Measurements from ENCODE around the gene ABLIM1.
A peak's percentile ranks its signal among the peaks of the same experiment; 100 is the strongest.

Gene ABLIM1

GRCh38 chr10:114665873-114666272 is 7.8 kb upstream of the ABLIM1 start:
- Histone ChIP-seq H3K23ac (ENCODE audit: low read length in 2 of 2) (no peak overlapping the region), H4K8ac (ENCODE audit: low read length) (no peak overlapping the region), H2AK5ac (ENCODE audit: low read length, severe bottlenecking) (no peak overlapping the region), H3K4me2 (ENCODE audit: low read length, poor library complexity, severe bottlenecking) (no peak overlapping the region), H3K4me3 (ENCODE audit: insufficient read depth in 1 of 2, low read depth in 1 of 2, low read length in 2 of 2) (no peak overlapping the region), H2BK5ac (ENCODE audit: low read depth, low read length, poor library complexity, severe bottlenecking) (no peak overlapping the region), H3K14ac (ENCODE audit: low read length in 2 of 2) (no peak overlapping the region), H2AFZ (ENCODE audit: low read depth, low read length) (no peak overlapping the region), H2BK12ac (ENCODE audit: low read length in 2 of 2) (no peak overlapping the region), H3K27me3 (ENCODE audit: control insufficient read depth in 1 of 2, insufficient read depth in 1 of 2, low read length in 2 of 2) (peaks cover 0 to 20% of the 10 kb centered on the region in 2 experiments), H3K9me3 (ENCODE audit: control insufficient read depth, low read length) (no peaks in the 10 kb centered on the region), H2BK15ac (ENCODE audit: low read depth, poor library complexity, severe bottlenecking) (no peak overlapping the region), H3K79me1 (replicated peaks; ENCODE audit: low read length, poor library complexity, severe bottlenecking) (peaks cover 8% of the 10 kb centered on the region), H3K9ac (ENCODE audit: low read length) (no peak overlapping the region), H3K36me3 (ENCODE audit: control insufficient read depth in 1 of 2, insufficient read depth in 2 of 2, low read depth in 1 of 2, low read length in 2 of 2) (no peaks in the 10 kb centered on the region), H2BK120ac (ENCODE audit: low read depth, low read length) (no peak overlapping the region), H3K18ac (ENCODE audit: low read depth in 1 of 2, low read length in 2 of 2) (no peak overlapping the region), H3K27ac (ENCODE audit: low read length, poor library complexity, severe bottlenecking) (no peak overlapping the region), H4K91ac (ENCODE audit: low read length) (no peak overlapping the region), H3K4me1 (ENCODE audit: control insufficient read depth, insufficient read depth, low read depth, low read length) (peaks cover 10% of the 10 kb centered on the region), H3K4ac (ENCODE audit: low read depth in 1 of 2, low read length in 2 of 2) (no peak overlapping the region)
- 63% methylated on average over 1 of the region's 1 CpG for WGBS
- no peak for DNase-seq

GRCh38 chr10:114665406-114665805 is 7.3 kb upstream of the ABLIM1 start:
- no peak overlapping the region for H2BK5ac ChIP-seq (ENCODE audit: low read depth, low read length, poor library complexity, severe bottlenecking)
- no peak overlapping the region for H2BK12ac ChIP-seq (ENCODE audit: low read length in 2 of 2)
- H3K14ac ChIP-seq (ENCODE audit: low read length in 2 of 2), result no peak overlapping the region
- H4K8ac ChIP-seq (ENCODE audit: low read length), result no peak overlapping the region
- no peak overlapping the region for H3K4me2 ChIP-seq (ENCODE audit: low read length, poor library complexity, severe bottlenecking)
- H3K4me1 ChIP-seq (ENCODE audit: control insufficient read depth, insufficient read depth, low read depth, low read length), result peaks cover 10% of the 10 kb centered on the region
- H2BK120ac ChIP-seq (ENCODE audit: low read depth, low read length), result no peak overlapping the region
- no peak for DNase-seq
- peaks cover 8% of the 10 kb centered on the region for H3K79me1 ChIP-seq (replicated peaks; ENCODE audit: low read length, poor library complexity, severe bottlenecking)
- no peaks in the 10 kb centered on the region for H3K9me3 ChIP-seq (ENCODE audit: control insufficient read depth, low read length)
- H3K27ac ChIP-seq (ENCODE audit: low read length, poor library complexity, severe bottlenecking), result no peak overlapping the region
- no peak overlapping the region for H3K9ac ChIP-seq (ENCODE audit: low read length)
- no peaks in the 10 kb centered on the region for H3K36me3 ChIP-seq (ENCODE audit: control insufficient read depth in 1 of 2, insufficient read depth in 2 of 2, low read depth in 1 of 2, low read length in 2 of 2)
- no peak overlapping the region for H3K4me3 ChIP-seq (ENCODE audit: insufficient read depth in 1 of 2, low read depth in 1 of 2, low read length in 2 of 2)
- H3K4ac ChIP-seq (ENCODE audit: low read depth in 1 of 2, low read length in 2 of 2), result no peak overlapping the region
- H2AFZ ChIP-seq (ENCODE audit: low read depth, low read length), result no peak overlapping the region
- H3K18ac ChIP-seq (ENCODE audit: low read depth in 1 of 2, low read length in 2 of 2), result no peak overlapping the region
- no peak overlapping the region for H4K91ac ChIP-seq (ENCODE audit: low read length)
- no peak overlapping the region for H2AK5ac ChIP-seq (ENCODE audit: low read length, severe bottlenecking)
- WGBS, result 71% methylated on average over 2 of the region's 2 CpGs
- H3K27me3 ChIP-seq (ENCODE audit: control insufficient read depth in 1 of 2, insufficient read depth in 1 of 2, low read length in 2 of 2), result peaks cover 0 to 20% of the 10 kb centered on the region in 2 experiments
- H3K23ac ChIP-seq (ENCODE audit: low read length in 2 of 2), result no peak overlapping the region
- H2BK15ac ChIP-seq (ENCODE audit: low read depth, poor library complexity, severe bottlenecking), result no peak overlapping the region

- H2BK5ac ChIP-seq (ENCODE audit: low read depth, low read length, poor library complexity, severe bottlenecking), result no peak overlapping the region
Observed at GRCh38 chr10:114664127-114664526, 6.1 kb upstream of the ABLIM1 start.

DNA sequence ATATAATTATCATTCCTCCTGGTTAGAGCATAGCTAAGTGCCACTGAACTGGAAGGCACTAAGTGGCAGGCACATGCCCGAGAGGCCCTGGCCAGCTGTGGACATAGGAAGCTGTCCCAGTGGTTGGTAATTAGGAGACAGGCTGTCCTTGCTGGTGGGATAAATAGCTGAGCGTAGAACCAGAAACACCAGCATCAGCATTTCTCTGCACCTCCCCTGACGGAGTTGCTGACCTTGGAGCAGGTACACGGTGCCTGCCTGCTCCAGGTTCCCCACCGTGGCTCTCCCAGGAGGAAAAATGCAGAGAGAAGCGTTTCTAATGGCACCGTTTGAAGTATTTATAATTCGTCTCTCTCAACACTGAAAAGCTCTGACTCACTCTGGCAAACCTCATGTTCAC is 5.6 kb upstream of the ABLIM1 start:
- H3K27ac ChIP-seq (ENCODE audit: low read length, poor library complexity, severe bottlenecking), result no peak overlapping the region

More at GRCh38 chr10:114664127-114664526, 6.1 kb upstream of the ABLIM1 start:
- no peak overlapping the region for H3K27ac ChIP-seq (ENCODE audit: low read length, poor library complexity, severe bottlenecking)
- no peak overlapping the region for H2BK120ac ChIP-seq (ENCODE audit: low read depth, low read length)
- H2AFZ ChIP-seq (ENCODE audit: low read depth, low read length), result no peak overlapping the region
- no peak overlapping the region for H2BK12ac ChIP-seq (ENCODE audit: low read length in 2 of 2)
- DNase-seq, result no peak
- WGBS, result 69% methylated on average over 3 of the region's 4 CpGs
- no peaks in the 10 kb centered on the region for H3K36me3 ChIP-seq (ENCODE audit: control insufficient read depth in 1 of 2, insufficient read depth in 2 of 2, low read depth in 1 of 2, low read length in 2 of 2)
- H3K14ac ChIP-seq (ENCODE audit: low read length in 2 of 2), result no peak overlapping the region
- peaks cover 10% of the 10 kb centered on the region for H3K4me1 ChIP-seq (ENCODE audit: control insufficient read depth, insufficient read depth, low read depth, low read length)
- no peak overlapping the region for H3K4me3 ChIP-seq (ENCODE audit: insufficient read depth in 1 of 2, low read depth in 1 of 2, low read length in 2 of 2)
- no peak overlapping the region for H4K91ac ChIP-seq (ENCODE audit: low read length)
- H4K8ac ChIP-seq (ENCODE audit: low read length), result no peak overlapping the region
- peaks cover 8% of the 10 kb centered on the region for H3K79me1 ChIP-seq (replicated peaks; ENCODE audit: low read length, poor library complexity, severe bottlenecking)
- H3K23ac ChIP-seq (ENCODE audit: low read length in 2 of 2), result no peak overlapping the region
- no peak overlapping the region for H3K4ac ChIP-seq (ENCODE audit: low read depth in 1 of 2, low read length in 2 of 2)
- peaks cover 0 to 20% of the 10 kb centered on the region in 2 experiments for H3K27me3 ChIP-seq (ENCODE audit: control insufficient read depth in 1 of 2, insufficient read depth in 1 of 2, low read length in 2 of 2)
- no peaks in the 10 kb centered on the region for H3K9me3 ChIP-seq (ENCODE audit: control insufficient read depth, low read length)
- H3K4me2 ChIP-seq (ENCODE audit: low read length, poor library complexity, severe bottlenecking), result no peak overlapping the region
- H2BK15ac ChIP-seq (ENCODE audit: low read depth, poor library complexity, severe bottlenecking), result no peak overlapping the region
- no peak overlapping the region for H3K9ac ChIP-seq (ENCODE audit: low read length)
- H3K18ac ChIP-seq (ENCODE audit: low read depth in 1 of 2, low read length in 2 of 2), result no peak overlapping the region
- H2AK5ac ChIP-seq (ENCODE audit: low read length, severe bottlenecking), result peak overlapping the region; percentile 89

More for the DNA sequence above, 5.6 kb upstream of the ABLIM1 start:
- Histone ChIP-seq H3K4me1 (ENCODE audit: control insufficient read depth, insufficient read depth, low read depth, low read length) (peaks cover 10% of the 10 kb centered on the region), H3K14ac (ENCODE audit: low read length in 2 of 2) (no peak overlapping the region), H3K4ac (ENCODE audit: low read depth in 1 of 2, low read length in 2 of 2) (no peak overlapping the region), H3K9me3 (ENCODE audit: control insufficient read depth, low read length) (no peaks in the 10 kb centered on the region), H2BK12ac (ENCODE audit: low read length in 2 of 2) (no peak overlapping the region), H3K18ac (ENCODE audit: low read depth in 1 of 2, low read length in 2 of 2) (no peak overlapping the region), H3K27me3 (ENCODE audit: control insufficient read depth in 1 of 2, insufficient read depth in 1 of 2, low read length in 2 of 2) (peaks cover 0 to 20% of the 10 kb centered on the region in 2 experiments), H2BK5ac (ENCODE audit: low read depth, low read length, poor library complexity, severe bottlenecking) (no peak overlapping the region), H2BK15ac (ENCODE audit: low read depth, poor library complexity, severe bottlenecking) (no peak overlapping the region), H3K9ac (ENCODE audit: low read length) (no peak overlapping the region), H3K79me1 (replicated peaks; ENCODE audit: low read length, poor library complexity, severe bottlenecking) (peaks cover 8% of the 10 kb centered on the region), H4K91ac (ENCODE audit: low read length) (no peak overlapping the region), H3K4me2 (ENCODE audit: low read length, poor library complexity, severe bottlenecking) (no peak overlapping the region), H2AK5ac (ENCODE audit: low read length, severe bottlenecking) (no peak overlapping the region), H4K8ac (ENCODE audit: low read length) (no peak overlapping the region), H3K36me3 (ENCODE audit: control insufficient read depth in 1 of 2, insufficient read depth in 2 of 2, low read depth in 1 of 2, low read length in 2 of 2) (no peaks in the 10 kb centered on the region), H3K4me3 (ENCODE audit: insufficient read depth in 1 of 2, low read depth in 1 of 2, low read length in 2 of 2) (no peak overlapping the region), H3K23ac (ENCODE audit: low read length in 2 of 2) (no peak overlapping the region), H2BK120ac (ENCODE audit: low read depth, low read length) (no peak overlapping the region), H2AFZ (ENCODE audit: low read depth, low read length) (no peak overlapping the region)
- no peak for DNase-seq
- 42% methylated on average over 8 of the region's 8 CpGs for WGBS

Measured in mesenchymal stem cell (in vitro differentiated cells and primary cell).